Loucy (cell line): ENCODE measurements around the gene CNOT3.

Experiments
- EZH2phosphoT487 ChIP-seq: fragments of 200-600 bp; IDR thresholded peaks from 2 replicates; pipeline ENCODE4 v1.6.1; 2018; ENCODE audit warnings: antibody characterized with exemption, mild to moderate bottlenecking, moderate library complexity, borderline replicate concordance
- TF ChIP-seq, protein P1 (sequence below): fragments of 200-600 bp; sonication (generic); conservative IDR thresholded peaks from 2 replicates; pipeline ENCODE4 v1.5.1; 2014; ENCODE audit warnings: mild to moderate bottlenecking, antibody characterized with exemption, low read length

DNA sequence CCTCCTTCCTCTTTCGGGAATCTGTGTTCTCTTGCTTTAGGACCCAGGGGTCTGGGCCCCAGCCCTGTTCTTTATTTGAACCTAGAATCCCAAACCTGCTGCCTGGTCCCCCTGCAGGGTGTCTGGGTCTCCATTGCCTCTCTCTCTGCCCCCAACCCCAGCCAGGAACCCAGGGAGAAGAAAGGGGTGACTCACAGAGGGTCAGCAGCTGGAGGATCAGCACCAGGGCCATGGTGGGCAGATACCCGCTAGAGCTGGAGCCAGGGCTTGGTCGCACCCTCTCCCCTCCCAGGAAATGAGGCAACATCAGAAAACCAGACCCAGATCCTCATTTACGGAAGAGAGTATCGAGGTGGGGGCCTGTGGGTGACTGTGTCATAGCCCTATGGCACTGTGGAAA lies 37.0 kb upstream of the CNOT3 start, which contains the start of gene OSCAR:
- TF ChIP-seq, protein P1, sequence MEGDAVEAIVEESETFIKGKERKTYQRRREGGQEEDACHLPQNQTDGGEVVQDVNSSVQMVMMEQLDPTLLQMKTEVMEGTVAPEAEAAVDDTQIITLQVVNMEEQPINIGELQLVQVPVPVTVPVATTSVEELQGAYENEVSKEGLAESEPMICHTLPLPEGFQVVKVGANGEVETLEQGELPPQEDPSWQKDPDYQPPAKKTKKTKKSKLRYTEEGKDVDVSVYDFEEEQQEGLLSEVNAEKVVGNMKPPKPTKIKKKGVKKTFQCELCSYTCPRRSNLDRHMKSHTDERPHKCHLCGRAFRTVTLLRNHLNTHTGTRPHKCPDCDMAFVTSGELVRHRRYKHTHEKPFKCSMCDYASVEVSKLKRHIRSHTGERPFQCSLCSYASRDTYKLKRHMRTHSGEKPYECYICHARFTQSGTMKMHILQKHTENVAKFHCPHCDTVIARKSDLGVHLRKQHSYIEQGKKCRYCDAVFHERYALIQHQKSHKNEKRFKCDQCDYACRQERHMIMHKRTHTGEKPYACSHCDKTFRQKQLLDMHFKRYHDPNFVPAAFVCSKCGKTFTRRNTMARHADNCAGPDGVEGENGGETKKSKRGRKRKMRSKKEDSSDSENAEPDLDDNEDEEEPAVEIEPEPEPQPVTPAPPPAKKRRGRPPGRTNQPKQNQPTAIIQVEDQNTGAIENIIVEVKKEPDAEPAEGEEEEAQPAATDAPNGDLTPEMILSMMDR: no peak
- no peak for TF ChIP-seq EZH2phosphoT487
